Measurements from ENCODE around the gene CD37. TPM values are rescaled to one million over a fixed set of nuclear protein-coding genes. Genes with fewer than 3 reads are reported as not detected.

CD37 gene
- total RNA-seq, 1 experiment from 2014 or later = 0.76 TPM

DNA sequence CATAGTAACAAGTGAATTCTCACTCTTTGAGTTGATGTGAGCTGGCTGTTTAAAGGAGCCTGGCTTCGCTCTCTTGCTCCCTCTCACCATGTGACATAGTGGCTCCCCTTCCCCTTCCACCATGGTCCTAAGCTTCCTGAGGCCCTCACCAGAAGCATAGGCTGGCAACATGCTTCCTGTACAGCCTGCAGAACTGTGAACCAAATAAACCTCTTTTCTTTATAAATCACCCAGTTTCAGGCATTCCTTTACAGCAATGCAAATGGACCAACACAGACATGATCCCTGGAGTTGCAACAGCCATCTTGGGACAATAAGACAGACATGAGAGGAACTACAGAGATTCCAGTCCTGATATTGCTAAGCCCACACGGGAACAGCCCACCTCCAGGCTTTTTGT lies 14.4 kb downstream of the CD37 start:
- ChIA-PET RAD21 (ENCODE audit: low non-redundant PET in 1 of 2, low total read pairs in 2 of 2, uncharacterized antibody in 2 of 2, unreplicated experiment in 2 of 2) (no interaction called here), POLR2A (no interaction called here), CTCF (interaction anchor here (0.7 kb wide), 1 partner anchor 42 kb away, joined by 3 read pairs; no protein-coding TSS in a partner anchor)
- Histone ChIP-seq H3K9ac (ENCODE audit: low read length) (no peak overlapping the region), H4K20me1 (ENCODE audit: insufficient read depth) (no peaks in the 10 kb centered on the region), H3K27ac (ENCODE audit: low read depth, low read length) (no peak overlapping the region), H3K4me1 (ENCODE audit: control insufficient read depth in 1 of 2, insufficient read depth in 2 of 2, low read length in 2 of 2) (no peaks in the 10 kb centered on the region), H3K79me2 (ENCODE audit: insufficient read depth, low read length) (no peaks in the 10 kb centered on the region), H3K36me3 (ENCODE audit: control insufficient read depth in 1 of 2, insufficient read depth in 2 of 2, low read length in 2 of 2) (peaks cover 16 to 42% of the 10 kb centered on the region in 2 experiments), H2AFZ (ENCODE audit: low read depth, low read length, poor library complexity, severe bottlenecking) (no peak overlapping the region), H3K4me2 (ENCODE audit: low read length) (no peak overlapping the region), H3K4me3 (replicated peaks in 1 of 2; ENCODE audit: low read depth in 1 of 2, low read length in 2 of 2) (no peak overlapping the region), H3K9me2 (ENCODE audit: insufficient read depth) (no peaks in the 10 kb centered on the region), H3K9me3 (ENCODE audit: control insufficient read depth in 1 of 2, insufficient read depth in 1 of 2, low read depth in 1 of 2, low read length in 2 of 2) (no peaks in the 10 kb centered on the region), H3K27me3 (ENCODE audit: insufficient read depth, low read length) (no peaks in the 10 kb centered on the region)
- intact Hi-C loops (cut with micrococcal nuclease) = no loop called here
- no peak for DNase-seq (ENCODE audit: low read depth, low spot score)
- BruUV-seq (replicated peaks) = no TSS peak
- no peak for ATAC-seq
- TF ChIP-seq, protein P1, sequence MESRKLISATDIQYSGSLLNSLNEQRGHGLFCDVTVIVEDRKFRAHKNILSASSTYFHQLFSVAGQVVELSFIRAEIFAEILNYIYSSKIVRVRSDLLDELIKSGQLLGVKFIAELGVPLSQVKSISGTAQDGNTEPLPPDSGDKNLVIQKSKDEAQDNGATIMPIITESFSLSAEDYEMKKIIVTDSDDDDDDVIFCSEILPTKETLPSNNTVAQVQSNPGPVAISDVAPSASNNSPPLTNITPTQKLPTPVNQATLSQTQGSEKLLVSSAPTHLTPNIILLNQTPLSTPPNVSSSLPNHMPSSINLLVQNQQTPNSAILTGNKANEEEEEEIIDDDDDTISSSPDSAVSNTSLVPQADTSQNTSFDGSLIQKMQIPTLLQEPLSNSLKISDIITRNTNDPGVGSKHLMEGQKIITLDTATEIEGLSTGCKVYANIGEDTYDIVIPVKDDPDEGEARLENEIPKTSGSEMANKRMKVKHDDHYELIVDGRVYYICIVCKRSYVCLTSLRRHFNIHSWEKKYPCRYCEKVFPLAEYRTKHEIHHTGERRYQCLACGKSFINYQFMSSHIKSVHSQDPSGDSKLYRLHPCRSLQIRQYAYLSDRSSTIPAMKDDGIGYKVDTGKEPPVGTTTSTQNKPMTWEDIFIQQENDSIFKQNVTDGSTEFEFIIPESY (IDR thresholded peaks at IDR 0.05; ENCODE audit: extremely low read depth, insufficient replicate concordance, low read length) = no peak
- TF ChIP-seq, protein P2, sequence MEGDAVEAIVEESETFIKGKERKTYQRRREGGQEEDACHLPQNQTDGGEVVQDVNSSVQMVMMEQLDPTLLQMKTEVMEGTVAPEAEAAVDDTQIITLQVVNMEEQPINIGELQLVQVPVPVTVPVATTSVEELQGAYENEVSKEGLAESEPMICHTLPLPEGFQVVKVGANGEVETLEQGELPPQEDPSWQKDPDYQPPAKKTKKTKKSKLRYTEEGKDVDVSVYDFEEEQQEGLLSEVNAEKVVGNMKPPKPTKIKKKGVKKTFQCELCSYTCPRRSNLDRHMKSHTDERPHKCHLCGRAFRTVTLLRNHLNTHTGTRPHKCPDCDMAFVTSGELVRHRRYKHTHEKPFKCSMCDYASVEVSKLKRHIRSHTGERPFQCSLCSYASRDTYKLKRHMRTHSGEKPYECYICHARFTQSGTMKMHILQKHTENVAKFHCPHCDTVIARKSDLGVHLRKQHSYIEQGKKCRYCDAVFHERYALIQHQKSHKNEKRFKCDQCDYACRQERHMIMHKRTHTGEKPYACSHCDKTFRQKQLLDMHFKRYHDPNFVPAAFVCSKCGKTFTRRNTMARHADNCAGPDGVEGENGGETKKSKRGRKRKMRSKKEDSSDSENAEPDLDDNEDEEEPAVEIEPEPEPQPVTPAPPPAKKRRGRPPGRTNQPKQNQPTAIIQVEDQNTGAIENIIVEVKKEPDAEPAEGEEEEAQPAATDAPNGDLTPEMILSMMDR (IDR thresholded peaks at IDR 0.05 in 2 of 3, conservative IDR thresholded peaks at IDR 0.05 in 1 of 3; ENCODE audit: borderline replicate concordance in 1 of 3, insufficient read depth in 1 of 3, low read depth in 2 of 3, low read length in 2 of 3) = no peak
- TF ChIP-seq, protein P3, sequence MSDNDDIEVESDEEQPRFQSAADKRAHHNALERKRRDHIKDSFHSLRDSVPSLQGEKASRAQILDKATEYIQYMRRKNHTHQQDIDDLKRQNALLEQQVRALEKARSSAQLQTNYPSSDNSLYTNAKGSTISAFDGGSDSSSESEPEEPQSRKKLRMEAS (IDR thresholded peaks at IDR 0.05) = no peak
- TF ChIP-seq POLR2AphosphoS5 (IDR thresholded peaks at IDR 0.05; ENCODE audit: low read depth, low read length) (no peak), TCF7L2 (IDR thresholded peaks at IDR 0.05; ENCODE audit: borderline replicate concordance, extremely low read depth, insufficient read depth, insufficient read length) (no peak), POLR2A (IDR thresholded peaks at IDR 0.05; ENCODE audit: borderline replicate concordance, extremely low read depth, insufficient read depth, insufficient read length) (no peak), SP1 (IDR thresholded peaks at IDR 0.05; ENCODE audit: low read depth) (no peak), CBX3 (IDR thresholded peaks at IDR 0.05; ENCODE audit: low read depth) (no peak), JUND (IDR thresholded peaks at IDR 0.05) (no peak)
- TF ChIP-seq, protein P4, sequence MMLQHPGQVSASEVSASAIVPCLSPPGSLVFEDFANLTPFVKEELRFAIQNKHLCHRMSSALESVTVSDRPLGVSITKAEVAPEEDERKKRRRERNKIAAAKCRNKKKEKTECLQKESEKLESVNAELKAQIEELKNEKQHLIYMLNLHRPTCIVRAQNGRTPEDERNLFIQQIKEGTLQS (IDR thresholded peaks at IDR 0.05) = no peak
